H1 (cell line): ENCODE measurements around the gene VPS13D. TPM values are rescaled to one million over a fixed set of nuclear protein-coding genes. Genes with fewer than 3 reads are reported as not detected.

Source experiments
- CTCF ChIA-PET: fragments of 300-600 bp; sonication (Branson Sonifier 250); formaldehyde crosslinking; loops from one replicate; lab custom pipeline; 2021; ENCODE audit not compliant: partially characterized antibody; lab: Charles Lee
- POLR2A ChIA-PET: fragments of 300-600 bp; sonication (Branson Sonifier 250); formaldehyde crosslinking; loops from one replicate; lab custom pipeline; 2021; ENCODE audit warnings: inconsistent platforms; ENCODE audit not compliant: partially characterized antibody; lab: Charles Lee
- DNase-seq, 2 experiments: peaks; one replicate each; pipeline versions ENCODE4 v3.0.0 to v3.0.0-alpha.2; 2010 to 2022; ENCODE audit warnings: low spot score in 2 of 2, low read depth in 1 of 2, mixed read lengths in 1 of 2
- FAIRE-seq: peaks from 2 replicates; lab custom pipeline; 2011; peaks lifted over from hg19 to GRCh38; lab: Jason Lieb, UNC
- H2AFZ ChIP-seq: 2 replicates; pipeline ENCODE4 v1.8.1; 2012; ENCODE audit warnings: low read length, inconsistent platforms
- H2AK5ac ChIP-seq: 2 replicates; pipeline ENCODE4 v1.6.1; 2013; ENCODE audit warnings: low read depth, low read length
- H2BK120ac ChIP-seq: replicated peaks from 2 replicates; pipeline ENCODE3; 2013; ENCODE audit warnings: low read depth, low read length, inconsistent platforms
- H2BK12ac ChIP-seq: 2 replicates; pipeline ENCODE4 v1.6.1; 2013; ENCODE audit warnings: low read depth, low read length
- H2BK15ac ChIP-seq: 2 replicates; pipeline ENCODE4 v1.6.1; 2013; ENCODE audit warnings: low read length
- H2BK20ac ChIP-seq: 2 replicates; pipeline ENCODE4 v1.6.1; 2013; ENCODE audit warnings: low read length
- H2BK5ac ChIP-seq: 2 replicates; pipeline ENCODE4 v1.6.1; 2013; ENCODE audit warnings: low read depth, low read length
- H3K14ac ChIP-seq: 2 replicates; pipeline ENCODE4 v1.6.1; 2013; ENCODE audit warnings: inconsistent platforms; ENCODE audit not compliant: insufficient read length
- H3K18ac ChIP-seq: 2 replicates; pipeline ENCODE4 v1.6.1; 2013; ENCODE audit warnings: low read length; ENCODE audit errors: extremely low read depth
- H3K23ac ChIP-seq: 2 replicates; pipeline ENCODE4 v1.6.1; 2013; ENCODE audit warnings: inconsistent platforms; ENCODE audit not compliant: insufficient read length
- H3K23me2 ChIP-seq: 2 replicates; pipeline ENCODE4 v1.6.1; 2013; ENCODE audit warnings: low read depth, low read length
- H3K27ac ChIP-seq: 2 replicates; pipeline ENCODE4 v1.6.1; 2011; ENCODE audit warnings: low read depth, low read length, inconsistent platforms
- H3K27me3 ChIP-seq, 4 experiments: replicated peaks in 1 of 4; 1 replicate in 1 of 4; 2 replicates in 3 of 4; pipeline versions ENCODE4 v1.6.1 to v1.8.1; 2011 to 2013; ENCODE audit warnings: low read length in 3 of 4, mild to moderate bottlenecking in 3 of 4, inconsistent platforms in 2 of 4, mixed read lengths in 2 of 4, moderate library complexity in 1 of 4; ENCODE audit not compliant: control insufficient read depth in 3 of 4, insufficient read depth in 3 of 4; ENCODE audit errors: extremely low read depth in 1 of 4
- H3K36me3 ChIP-seq, 4 experiments: 2 replicates each; pipeline versions ENCODE4 v1.6.1 to v1.8.1; 2011 to 2013; ENCODE audit warnings: mild to moderate bottlenecking in 4 of 4, low read length in 3 of 4, moderate library complexity in 2 of 4, control low read depth in 1 of 4, inconsistent platforms in 1 of 4; ENCODE audit not compliant: insufficient read depth in 4 of 4, control insufficient read depth in 2 of 4
- H3K4ac ChIP-seq: replicated peaks from 2 replicates; pipeline ENCODE3; 2013; ENCODE audit warnings: low read length, low read depth, mixed read lengths, inconsistent platforms; ENCODE audit not compliant: insufficient read length
- H3K4me1 ChIP-seq, 4 experiments: replicated peaks in 1 of 4; 1 replicate in 1 of 4; 2 replicates in 3 of 4; pipeline versions ENCODE4 v1.6.1 to v1.8.1; 2011 to 2013; ENCODE audit warnings: low read length in 3 of 4, inconsistent platforms in 2 of 4, mixed read lengths in 1 of 4; ENCODE audit not compliant: insufficient read depth in 4 of 4, control insufficient read depth in 3 of 4
- H3K4me2 ChIP-seq, 2 experiments: 2 replicates each; pipeline versions ENCODE4 v1.6.1 to v1.8.1; 2011 to 2013; ENCODE audit warnings: low read depth in 2 of 2, low read length in 2 of 2, control low read depth in 1 of 2, inconsistent platforms in 1 of 2, mild to moderate bottlenecking in 1 of 2; ENCODE audit not compliant: insufficient read depth in 1 of 2
- H3K4me3 ChIP-seq, 4 experiments: fragments of 200-600, 300-600 bp in 1 of 4; sonication (generic), shearing (Covaris generic), sonication (Bioruptor Twin) in 1 of 4; 2 replicates each; pipeline versions ENCODE4 v1.5.1 to v1.8.1; 2011 to 2016; ENCODE audit warnings: low read length in 4 of 4, low read depth in 3 of 4, control low read depth in 2 of 4, inconsistent platforms in 2 of 4, mild to moderate bottlenecking in 2 of 4, mixed read lengths in 1 of 4, moderate library complexity in 1 of 4; ENCODE audit not compliant: insufficient read depth in 2 of 4; ENCODE audit errors: extremely low read depth in 1 of 4
- H3K56ac ChIP-seq: replicated peaks from 2 replicates; pipeline ENCODE3; 2013; ENCODE audit warnings: low read depth, mild to moderate bottlenecking, mixed read lengths, low read length, inconsistent platforms; ENCODE audit not compliant: insufficient read length
- H3K79me1 ChIP-seq: 2 replicates; pipeline ENCODE4 v1.6.1; 2013; ENCODE audit warnings: low read depth, low read length, control low read depth
- H3K79me2 ChIP-seq, 2 experiments: 2 replicates each; pipeline versions ENCODE4 v1.6.1 to v1.8.1; 2012 to 2013; ENCODE audit warnings: low read length in 2 of 2, mild to moderate bottlenecking in 2 of 2, inconsistent platforms in 1 of 2; ENCODE audit not compliant: insufficient read depth in 2 of 2, control insufficient read depth in 1 of 2
- H3K9ac ChIP-seq, 4 experiments: replicated peaks in 1 of 4; 1 replicate in 1 of 4; 2 replicates in 3 of 4; pipeline versions ENCODE4 v1.6.1 to v1.8.1; 2011 to 2013; ENCODE audit warnings: low read depth in 3 of 4, low read length in 3 of 4, control low read depth in 2 of 4, mild to moderate bottlenecking in 2 of 4, moderate library complexity in 2 of 4, inconsistent platforms in 1 of 4; ENCODE audit errors: extremely low read depth in 1 of 4
- H3K9me3 ChIP-seq, 2 experiments: 2 replicates each; pipeline versions ENCODE4 v1.6.1 to v1.8.1; 2012 to 2013; ENCODE audit warnings: mild to moderate bottlenecking in 2 of 2, moderate library complexity in 2 of 2, control low read depth in 1 of 2, inconsistent platforms in 1 of 2, low read depth in 1 of 2, low read length in 1 of 2, mixed read lengths in 1 of 2; ENCODE audit not compliant: insufficient read depth in 2 of 2
- H4K20me1 ChIP-seq, 2 experiments: replicated peaks in 1 of 2; 2 replicates each; pipeline versions ENCODE3 to v1.8.1; 2011 to 2013; ENCODE audit warnings: inconsistent platforms in 2 of 2, low read length in 2 of 2, mild to moderate bottlenecking in 1 of 2; ENCODE audit not compliant: insufficient read depth in 2 of 2, control insufficient read depth in 1 of 2
- H4K5ac ChIP-seq: 2 replicates; pipeline ENCODE4 v1.6.1; 2013; ENCODE audit warnings: low read length, low read depth, mixed read lengths, inconsistent platforms; ENCODE audit not compliant: insufficient read length
- H4K8ac ChIP-seq: 2 replicates; pipeline ENCODE4 v1.8.0; 2013; ENCODE audit warnings: mild to moderate bottlenecking, moderate library complexity, low read length, inconsistent platforms; ENCODE audit not compliant: insufficient read depth; ENCODE audit errors: extremely low read depth
- H4K91ac ChIP-seq: replicated peaks from 2 replicates; pipeline ENCODE3; 2013; ENCODE audit warnings: low read length, mixed read lengths, inconsistent platforms; ENCODE audit not compliant: insufficient read length
- GTF2F1 ChIP-seq: IDR thresholded peaks from 2 replicates; pipeline ENCODE4 v1.6.1; 2012; ENCODE audit warnings: low read depth, low read length, improper control_type of control experiment, borderline replicate concordance
- NRF1 ChIP-seq: IDR thresholded peaks from 2 replicates; pipeline ENCODE4 v1.6.1; 2011; ENCODE audit warnings: mild to moderate bottlenecking, low read depth, low read length, improper control_type of control experiment
- WGBS, 2 experiments: shearing (Covaris generic) in 1 of 2; methylation state at CpG; one replicate each; pipeline versions ENCODE4 v1.1.6 to v1.1.7; 2013 to 2015; ENCODE audit warnings: low lambda C conversion rate in 2 of 2, mixed read lengths in 2 of 2, inconsistent platforms in 1 of 2, low coverage in 1 of 2, missing lambda C conversion rate in 1 of 2; ENCODE audit not compliant: insufficient replicate concordance in 2 of 2, insufficient coverage in 1 of 2, insufficient read length in 1 of 2; ENCODE audit errors: extremely low coverage in 1 of 2, missing lambda C conversion rate in 1 of 2; 5-methylcytosine and 5-hydroxymethylcytosine counted together
- polyA plus RNA-seq, 7 experiments: library from polyadenylated mRNA; depleted of rRNA in 3 of 7; stranded (reverse) in 5 of 7; unstranded in 2 of 7; fragments of >200 nt in 5 of 7; fragments of 200-250 nt in 2 of 7; gene quantifications; 1 replicate in 5 of 7; 2 replicates in 1 of 7; 4 replicates in 1 of 7; pipeline versions ENCODE4 v1.2.1 to v1.2.3, GENCODE V29; 2011 to 2013; ENCODE audit warnings: missing spikeins in 2 of 7, mixed read lengths in 2 of 7
- total RNA-seq: library from RNA; stranded (reverse); fragmentation: NEBNext Ultra II Directional; extraction: Animal tissue kit (Norgen Biotek cat#: 25700); gene quantifications from 2 replicates; pipeline ENCODE4 v1.2.1, GENCODE V29; 2021

The VPS13D gene
- total and polyA plus RNA-seq, 2 of the 8 experiments (the other 6 are each of a cell fraction or from before 2014, with no cell fraction given): 10.9 to 31.2 TPM

GRCh38 chr1:12530462-12531178 is 300.8 kb downstream of the VPS13D start:
- H4K5ac ChIP-seq: no peak overlapping the region
- H2AK5ac ChIP-seq: no peak overlapping the region
- no peak overlapping the region for H3K27ac ChIP-seq
- H2BK120ac ChIP-seq: no peak overlapping the region
- no peak overlapping the region for H3K14ac ChIP-seq
- H2BK20ac ChIP-seq: no peak overlapping the region
- H3K23ac ChIP-seq: no peak overlapping the region
- no peaks in the 10 kb centered on the region for H3K27me3 ChIP-seq
- no peaks in the 10 kb centered on the region for H3K23me2 ChIP-seq
- H3K79me2 ChIP-seq: no peaks in the 10 kb centered on the region
- no peaks in the 10 kb centered on the region for H3K9me3 ChIP-seq
- no peak overlapping the region for H3K18ac ChIP-seq
- H2BK5ac ChIP-seq: no peak overlapping the region
- 82% methylated on average over 11 of the region's 11 CpGs; no CpG with 5 or more reads in 1 of the 2 experiments for WGBS, 2 experiments
- no peak overlapping the region for H2BK12ac ChIP-seq
- CTCF ChIA-PET: no interaction called here
- TF ChIP-seq NRF1: no peak
- TF ChIP-seq GTF2F1: no peak
- H3K4me2 ChIP-seq: no peak overlapping the region
- no peaks in the 10 kb centered on the region for H3K79me1 ChIP-seq
- no peak overlapping the region for H2AFZ ChIP-seq
- H3K9ac ChIP-seq: no peak overlapping the region
- no peaks in the 10 kb centered on the region for H3K36me3 ChIP-seq
- FAIRE-seq: no peak
- H3K4me1 ChIP-seq: no peaks in the 10 kb centered on the region; a peak in 2 of 7 replicates
- H4K8ac ChIP-seq: no peak overlapping the region
- no peak overlapping the region for H3K4me3 ChIP-seq
- H4K20me1 ChIP-seq: no peaks in the 10 kb centered on the region
- H2BK15ac ChIP-seq: no peak overlapping the region
- no peak overlapping the region for H3K4ac ChIP-seq
- no peak overlapping the region for H3K56ac ChIP-seq
- no peak overlapping the region for H4K91ac ChIP-seq
- no peak for DNase-seq
- POLR2A ChIA-PET: no interaction called here
